Measurements from ENCODE around the gene EPAS1. TPM values are rescaled to one million over a fixed set of nuclear protein-coding genes. Genes with fewer than 3 reads are reported as not detected.
A peak's percentile ranks its signal among the peaks of the same experiment; 100 is the strongest.

EPAS1 gene
- total and polyA plus RNA-seq, 2 of the 13 experiments (the other 11 are each of a cell fraction or from before 2014, with no cell fraction given): 47.1 to 182 TPM

GRCh38 chr2:46326231-46326980 lies 29.2 kb downstream of the EPAS1 start (continued):
- TF ChIP-seq, protein P1, sequence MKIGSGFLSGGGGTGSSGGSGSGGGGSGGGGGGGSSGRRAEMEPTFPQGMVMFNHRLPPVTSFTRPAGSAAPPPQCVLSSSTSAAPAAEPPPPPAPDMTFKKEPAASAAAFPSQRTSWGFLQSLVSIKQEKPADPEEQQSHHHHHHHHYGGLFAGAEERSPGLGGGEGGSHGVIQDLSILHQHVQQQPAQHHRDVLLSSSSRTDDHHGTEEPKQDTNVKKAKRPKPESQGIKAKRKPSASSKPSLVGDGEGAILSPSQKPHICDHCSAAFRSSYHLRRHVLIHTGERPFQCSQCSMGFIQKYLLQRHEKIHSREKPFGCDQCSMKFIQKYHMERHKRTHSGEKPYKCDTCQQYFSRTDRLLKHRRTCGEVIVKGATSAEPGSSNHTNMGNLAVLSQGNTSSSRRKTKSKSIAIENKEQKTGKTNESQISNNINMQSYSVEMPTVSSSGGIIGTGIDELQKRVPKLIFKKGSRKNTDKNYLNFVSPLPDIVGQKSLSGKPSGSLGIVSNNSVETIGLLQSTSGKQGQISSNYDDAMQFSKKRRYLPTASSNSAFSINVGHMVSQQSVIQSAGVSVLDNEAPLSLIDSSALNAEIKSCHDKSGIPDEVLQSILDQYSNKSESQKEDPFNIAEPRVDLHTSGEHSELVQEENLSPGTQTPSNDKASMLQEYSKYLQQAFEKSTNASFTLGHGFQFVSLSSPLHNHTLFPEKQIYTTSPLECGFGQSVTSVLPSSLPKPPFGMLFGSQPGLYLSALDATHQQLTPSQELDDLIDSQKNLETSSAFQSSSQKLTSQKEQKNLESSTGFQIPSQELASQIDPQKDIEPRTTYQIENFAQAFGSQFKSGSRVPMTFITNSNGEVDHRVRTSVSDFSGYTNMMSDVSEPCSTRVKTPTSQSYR (CRISPR knock-in tag; IDR thresholded peaks at IDR 0.05; ENCODE audit: borderline replicate concordance): peak; percentile 86; the same call in 1 of the 2 replicates
- TF ChIP-seq ATF7-NPFF (CRISPR knock-in tag; IDR thresholded peaks at IDR 0.05; ENCODE audit: low read depth) (no peak), ETS1 (CRISPR knock-in tag; IDR thresholded peaks at IDR 0.05) (no peak), HNRNPH1 (optimal IDR thresholded peaks at IDR 0.05; ENCODE audit: low read depth, low read length) (no peak), PLRG1 (conservative IDR thresholded peaks at IDR 0.05) (no peak), ZNF225 (CRISPR knock-in tag; IDR thresholded peaks at IDR 0.05) (no peak; the same call in 1 of the 2 replicates), ZZZ3 (CRISPR knock-in tag; IDR thresholded peaks at IDR 0.05; ENCODE audit: borderline replicate concordance) (no peak; the same call in 1 of the 2 replicates), MLLT10 (CRISPR knock-in tag; IDR thresholded peaks at IDR 0.05) (no peak), NR2F2 (IDR thresholded peaks at IDR 0.05; ENCODE audit: borderline replicate concordance, low read depth) (0 out of 2 replicates have a peak, but pooled peaks have one; percentile 66), ZNF44 (CRISPR knock-in tag; IDR thresholded peaks at IDR 0.05) (peak; percentile 83; the same call in 1 of the 2 replicates)
- TF ChIP-seq, protein P2, sequence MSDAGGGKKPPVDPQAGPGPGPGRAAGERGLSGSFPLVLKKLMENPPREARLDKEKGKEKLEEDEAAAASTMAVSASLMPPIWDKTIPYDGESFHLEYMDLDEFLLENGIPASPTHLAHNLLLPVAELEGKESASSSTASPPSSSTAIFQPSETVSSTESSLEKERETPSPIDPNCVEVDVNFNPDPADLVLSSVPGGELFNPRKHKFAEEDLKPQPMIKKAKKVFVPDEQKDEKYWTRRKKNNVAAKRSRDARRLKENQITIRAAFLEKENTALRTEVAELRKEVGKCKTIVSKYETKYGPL (CRISPR knock-in tag; IDR thresholded peaks at IDR 0.05): no peak; the same call in 1 of the 2 replicates
- TF ChIP-seq, protein P3, sequence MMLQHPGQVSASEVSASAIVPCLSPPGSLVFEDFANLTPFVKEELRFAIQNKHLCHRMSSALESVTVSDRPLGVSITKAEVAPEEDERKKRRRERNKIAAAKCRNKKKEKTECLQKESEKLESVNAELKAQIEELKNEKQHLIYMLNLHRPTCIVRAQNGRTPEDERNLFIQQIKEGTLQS (CRISPR knock-in tag; IDR thresholded peaks at IDR 0.05): no peak
- TF ChIP-seq, protein P4, sequence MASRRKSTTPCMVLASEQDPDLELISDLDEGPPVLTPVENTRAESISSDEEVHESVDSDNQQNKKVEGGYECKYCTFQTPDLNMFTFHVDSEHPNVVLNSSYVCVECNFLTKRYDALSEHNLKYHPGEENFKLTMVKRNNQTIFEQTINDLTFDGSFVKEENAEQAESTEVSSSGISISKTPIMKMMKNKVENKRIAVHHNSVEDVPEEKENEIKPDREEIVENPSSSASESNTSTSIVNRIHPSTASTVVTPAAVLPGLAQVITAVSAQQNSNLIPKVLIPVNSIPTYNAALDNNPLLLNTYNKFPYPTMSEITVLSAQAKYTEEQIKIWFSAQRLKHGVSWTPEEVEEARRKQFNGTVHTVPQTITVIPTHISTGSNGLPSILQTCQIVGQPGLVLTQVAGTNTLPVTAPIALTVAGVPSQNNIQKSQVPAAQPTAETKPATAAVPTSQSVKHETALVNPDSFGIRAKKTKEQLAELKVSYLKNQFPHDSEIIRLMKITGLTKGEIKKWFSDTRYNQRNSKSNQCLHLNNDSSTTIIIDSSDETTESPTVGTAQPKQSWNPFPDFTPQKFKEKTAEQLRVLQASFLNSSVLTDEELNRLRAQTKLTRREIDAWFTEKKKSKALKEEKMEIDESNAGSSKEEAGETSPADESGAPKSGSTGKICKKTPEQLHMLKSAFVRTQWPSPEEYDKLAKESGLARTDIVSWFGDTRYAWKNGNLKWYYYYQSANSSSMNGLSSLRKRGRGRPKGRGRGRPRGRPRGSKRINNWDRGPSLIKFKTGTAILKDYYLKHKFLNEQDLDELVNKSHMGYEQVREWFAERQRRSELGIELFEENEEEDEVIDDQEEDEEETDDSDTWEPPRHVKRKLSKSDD (CRISPR knock-in tag; IDR thresholded peaks at IDR 0.05; ENCODE audit: low read depth): no peak
- TF ChIP-seq, protein P5, sequence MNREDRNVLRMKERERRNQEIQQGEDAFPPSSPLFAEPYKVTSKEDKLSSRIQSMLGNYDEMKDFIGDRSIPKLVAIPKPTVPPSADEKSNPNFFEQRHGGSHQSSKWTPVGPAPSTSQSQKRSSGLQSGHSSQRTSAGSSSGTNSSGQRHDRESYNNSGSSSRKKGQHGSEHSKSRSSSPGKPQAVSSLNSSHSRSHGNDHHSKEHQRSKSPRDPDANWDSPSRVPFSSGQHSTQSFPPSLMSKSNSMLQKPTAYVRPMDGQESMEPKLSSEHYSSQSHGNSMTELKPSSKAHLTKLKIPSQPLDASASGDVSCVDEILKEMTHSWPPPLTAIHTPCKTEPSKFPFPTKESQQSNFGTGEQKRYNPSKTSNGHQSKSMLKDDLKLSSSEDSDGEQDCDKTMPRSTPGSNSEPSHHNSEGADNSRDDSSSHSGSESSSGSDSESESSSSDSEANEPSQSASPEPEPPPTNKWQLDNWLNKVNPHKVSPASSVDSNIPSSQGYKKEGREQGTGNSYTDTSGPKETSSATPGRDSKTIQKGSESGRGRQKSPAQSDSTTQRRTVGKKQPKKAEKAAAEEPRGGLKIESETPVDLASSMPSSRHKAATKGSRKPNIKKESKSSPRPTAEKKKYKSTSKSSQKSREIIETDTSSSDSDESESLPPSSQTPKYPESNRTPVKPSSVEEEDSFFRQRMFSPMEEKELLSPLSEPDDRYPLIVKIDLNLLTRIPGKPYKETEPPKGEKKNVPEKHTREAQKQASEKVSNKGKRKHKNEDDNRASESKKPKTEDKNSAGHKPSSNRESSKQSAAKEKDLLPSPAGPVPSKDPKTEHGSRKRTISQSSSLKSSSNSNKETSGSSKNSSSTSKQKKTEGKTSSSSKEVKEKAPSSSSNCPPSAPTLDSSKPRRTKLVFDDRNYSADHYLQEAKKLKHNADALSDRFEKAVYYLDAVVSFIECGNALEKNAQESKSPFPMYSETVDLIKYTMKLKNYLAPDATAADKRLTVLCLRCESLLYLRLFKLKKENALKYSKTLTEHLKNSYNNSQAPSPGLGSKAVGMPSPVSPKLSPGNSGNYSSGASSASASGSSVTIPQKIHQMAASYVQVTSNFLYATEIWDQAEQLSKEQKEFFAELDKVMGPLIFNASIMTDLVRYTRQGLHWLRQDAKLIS (CRISPR knock-in tag; IDR thresholded peaks at IDR 0.05): no peak
- TF ChIP-seq, protein P6, sequence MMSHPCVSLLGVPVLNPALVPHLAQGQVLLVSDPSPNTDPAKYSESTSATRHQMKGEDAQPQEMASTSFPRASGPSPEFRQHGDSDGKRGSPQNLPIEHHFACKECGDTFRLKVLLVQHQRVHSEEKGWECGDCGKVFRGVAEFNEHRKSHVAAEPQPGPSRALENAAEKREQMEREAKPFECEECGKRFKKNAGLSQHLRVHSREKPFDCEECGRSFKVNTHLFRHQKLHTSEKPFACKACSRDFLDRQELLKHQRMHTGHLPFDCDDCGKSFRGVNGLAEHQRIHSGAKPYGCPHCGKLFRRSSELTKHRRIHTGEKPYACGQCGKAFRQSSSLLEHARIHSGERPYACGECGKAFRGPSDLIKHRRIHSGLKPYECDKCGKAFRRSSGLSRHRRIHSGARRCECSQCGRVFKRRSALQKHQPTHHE (CRISPR knock-in tag; IDR thresholded peaks at IDR 0.05; ENCODE audit: borderline replicate concordance): no peak
